Spinal cord (tissue), 10 donors: Measurements from ENCODE around the gene QRSL1. TPM values are rescaled to one million over a fixed set of nuclear protein-coding genes. Genes with fewer than 3 reads are reported as not detected.

Experiments used
- DNase-seq, 6 donors: peaks; one replicate each; pipeline versions ENCODE4 v3.0.0 to v3.0.0-alpha.2; 2013 to 2015; ENCODE audit warnings: low spot score in 6 of 6, low read depth in 4 of 6
- H3K27ac ChIP-seq: one replicate; pipeline ENCODE4 v1.5.1; 2013; ENCODE audit warnings: low read depth, low read length, control low read depth
- H3K27me3 ChIP-seq: one replicate; pipeline ENCODE4 v1.6.1; 2013; ENCODE audit warnings: low read length; ENCODE audit not compliant: control insufficient read depth, insufficient read depth
- H3K36me3 ChIP-seq: one replicate; pipeline ENCODE4 v1.6.1; 2013; ENCODE audit warnings: low read length; ENCODE audit not compliant: control insufficient read depth, insufficient read depth
- H3K4me1 ChIP-seq: one replicate; pipeline ENCODE4 v1.6.1; 2013; ENCODE audit warnings: low read length; ENCODE audit not compliant: control insufficient read depth, insufficient read depth
- H3K4me3 ChIP-seq: one replicate; pipeline ENCODE4 v1.5.1; 2013; ENCODE audit warnings: low read depth, low read length, control low read depth
- H3K9me3 ChIP-seq: one replicate; pipeline ENCODE4 v1.6.1; 2013; ENCODE audit warnings: low read length; ENCODE audit not compliant: control insufficient read depth, insufficient read depth
- WGBS: methylation state at CpG from one replicate; pipeline ENCODE4 v1.1.5; 2013; ENCODE audit warnings: missing lambda C conversion rate; ENCODE audit not compliant: insufficient coverage; 5-methylcytosine and 5-hydroxymethylcytosine counted together
- polyA plus RNA-seq, 2 donors: library from polyadenylated mRNA; unstranded; fragments of 120-200 nt; gene quantifications; one replicate each; pipeline ENCODE4 v1.2.1, GENCODE V29; 2013; ENCODE audit not compliant: insufficient read length in 2 of 2
- small RNA-seq: library from RNA; depleted of rRNA; stranded (forward); fragments of <200 nt; gene quantifications from one replicate; pipeline ENCODE3, GENCODE V24; 2014; ENCODE audit warnings: low replicate concordance
- total RNA-seq, 2 donors: library from RNA; depleted of rRNA in 1 of 2; stranded (reverse); fragments of 120-200 nt in 1 of 2; fragments of >200 nt in 1 of 2; gene quantifications; one replicate each; pipeline versions ENCODE4 v1.2.3 to v1.2.4, GENCODE V29; 2013 to 2014
- donor health status: healthy.

Gene QRSL1
- total and polyA plus RNA-seq, 4 donors, result 13.4 to 18.1 (median 16.3) TPM

- 75% methylated on average over 1 of the region's 1 CpG for WGBS
- no peak overlapping the region for H3K27ac ChIP-seq
Observed at GRCh38 chr6:106710580-106710979, 81.2 kb downstream of the QRSL1 start.

GRCh38 chr6:106714281-106714680 is 84.9 kb downstream of the QRSL1 start:
- Histone ChIP-seq H3K9me3 (no peaks in the 10 kb centered on the region), H3K4me3 (no peak overlapping the region), H3K4me1 (no peaks in the 10 kb centered on the region), H3K27ac (no peak overlapping the region), H3K27me3 (no peaks in the 10 kb centered on the region), H3K36me3 (no peaks in the 10 kb centered on the region)
- WGBS, result no CpG with 5 or more reads among the region's 2 CpGs
- peak in 1 of 6 donors; percentile 75 for DNase-seq

More at GRCh38 chr6:106710580-106710979, 81.2 kb downstream of the QRSL1 start:
- Histone ChIP-seq H3K4me3 (no peak overlapping the region), H3K9me3 (no peaks in the 10 kb centered on the region), H3K27me3 (no peaks in the 10 kb centered on the region), H3K36me3 (no peaks in the 10 kb centered on the region), H3K4me1 (no peaks in the 10 kb centered on the region)
- DNase-seq, result no peak

GRCh38 chr6:106715922-106716321 is 86.5 kb downstream of the QRSL1 start:
- Histone ChIP-seq H3K4me3 (no peak overlapping the region), H3K4me1 (no peaks in the 10 kb centered on the region), H3K27me3 (no peaks in the 10 kb centered on the region), H3K36me3 (no peaks in the 10 kb centered on the region), H3K27ac (no peak overlapping the region), H3K9me3 (no peaks in the 10 kb centered on the region)
- 73% methylated on average over 2 of the region's 5 CpGs for WGBS
- DNase-seq, result no peak

- H3K36me3 ChIP-seq, result no peaks in the 10 kb centered on the region
- no peak overlapping the region for H3K4me3 ChIP-seq
- no peaks in the 10 kb centered on the region for H3K4me1 ChIP-seq
- no CpG with 5 or more reads among the region's 2 CpGs for WGBS
- no peaks in the 10 kb centered on the region for H3K9me3 ChIP-seq
- no peaks in the 10 kb centered on the region for H3K27me3 ChIP-seq
- no peak overlapping the region for H3K27ac ChIP-seq
- no peak for DNase-seq
Observed at GRCh38 chr6:106716966-106717365, 87.6 kb downstream of the QRSL1 start.

Small RNA genes within 50 kb of the gene (small RNA-seq; reads per million reads assigned to genes)
- not detected for gene RNU6-527P

Other genes with a start within 250 kb of the QRSL1 start
- gene RTN4IP1, start 80 bp upstream of the QRSL1 start, total RNA-seq, result 1 to 10 TPM; 7.2 to 7.4 TPM
- gene RTN4IP1, start 80 bp upstream of the QRSL1 start, polyA plus RNA-seq, result 1 to 10 TPM; 8.2 to 9.6 TPM